Karpas-422 (cell line): ENCODE measurements around the gene SULT1C3. TPM values are rescaled to one million over a fixed set of nuclear protein-coding genes. Genes with fewer than 3 reads are reported as not detected.

ENCODE experiments used
- DNase-seq: peaks from one replicate; pipeline ENCODE4 v3.0.0-alpha.2; 2015
- H2AFZ ChIP-seq: fragments of 200-600 bp; sonication (generic); 2 replicates; pipeline ENCODE4 v1.6.1; 2014; ENCODE audit warnings: antibody characterized with exemption, low read length, mixed read lengths
- H3K27ac ChIP-seq: fragments of 200-600 bp; sonication (generic); 2 replicates; pipeline ENCODE4 v1.5.1; 2014; ENCODE audit warnings: mild to moderate bottlenecking, low read length, moderate library complexity
- H3K27me3 ChIP-seq: fragments of 200-600 bp; sonication (generic); 2 replicates; pipeline ENCODE4 v1.6.1; 2014; ENCODE audit warnings: low read length, mixed read lengths
- H3K36me3 ChIP-seq: fragments of 200-600 bp; sonication (generic); 2 replicates; pipeline ENCODE4 v1.6.1; 2014; ENCODE audit warnings: low read length, mixed read lengths; ENCODE audit not compliant: insufficient read depth
- H3K4me1 ChIP-seq: fragments of 200-600 bp; sonication (generic); 2 replicates; pipeline ENCODE4 v1.6.1; 2014; ENCODE audit warnings: mild to moderate bottlenecking, low read length, mixed read lengths
- H3K4me2 ChIP-seq: fragments of 200-600 bp; sonication (generic); 2 replicates; pipeline ENCODE4 v1.6.1; 2014; ENCODE audit warnings: low read length, low read depth, mild to moderate bottlenecking; ENCODE audit not compliant: poor library complexity, severe bottlenecking
- H3K4me3 ChIP-seq: fragments of 200-600 bp; sonication (generic); 2 replicates; pipeline ENCODE4 v1.5.1; 2014; ENCODE audit warnings: mild to moderate bottlenecking, antibody characterized with exemption, low read length, mixed read lengths
- H3K79me2 ChIP-seq: fragments of 200-600 bp; sonication (generic); 2 replicates; pipeline ENCODE4 v1.6.1; 2014; ENCODE audit warnings: mild to moderate bottlenecking, low read length, mixed read lengths
- H3K9ac ChIP-seq: fragments of 200-600 bp; sonication (generic); 2 replicates; pipeline ENCODE4 v1.6.0; 2014; ENCODE audit warnings: low read length
- H3K9me2 ChIP-seq: fragments of 200-600 bp; sonication (generic), shearing (Covaris generic); replicated peaks from 2 replicates; pipeline ENCODE4 v1.6.0; 2014; ENCODE audit warnings: mild to moderate bottlenecking, low read length, moderate library complexity; ENCODE audit not compliant: insufficient read depth
- H3K9me3 ChIP-seq: fragments of 300-700, 200-600 bp; sonication (generic); 2 replicates; pipeline ENCODE4 v1.6.1; 2014; ENCODE audit warnings: low read length, mixed read lengths
- H4K20me1 ChIP-seq: fragments of 200-600 bp; sonication (generic); 2 replicates; pipeline ENCODE4 v1.6.1; 2014; ENCODE audit warnings: mild to moderate bottlenecking, antibody characterized with exemption, low read length, low read depth; ENCODE audit not compliant: insufficient read depth
- total RNA-seq: library from RNA; depleted of rRNA; stranded (reverse); fragments of >200 nt; shearing (Covaris generic); gene quantifications from 2 replicates; pipeline ENCODE4 v1.2.3, GENCODE V29; 2014; ENCODE audit warnings: low replicate concordance; rRNA removed

Gene SULT1C3
- not detected in 2 replicates for total RNA-seq

DNA sequence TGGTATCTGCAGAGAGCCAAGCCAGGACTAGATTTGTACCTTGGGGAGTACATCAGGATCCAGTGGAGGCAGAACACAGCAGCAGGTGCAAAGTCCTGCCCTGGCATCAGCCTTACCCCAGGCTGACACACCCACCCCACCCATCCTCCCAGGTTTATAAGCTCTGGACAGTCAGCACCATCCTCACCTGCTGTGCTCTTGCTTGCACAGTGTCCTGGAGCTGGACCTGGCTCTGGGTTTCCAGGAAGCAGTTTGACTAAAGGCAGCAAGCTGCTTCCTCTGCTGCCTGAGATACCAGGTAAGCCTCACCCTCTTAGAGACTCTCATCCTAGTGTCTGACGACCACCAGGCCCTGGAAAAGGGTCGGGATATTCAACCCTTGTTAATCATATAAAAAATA is at the start of gene SULT1C3:
Gene SULT1C3 (plus strand): TSS at position 183 of the 400 bp plus-strand sequence. CDS start 7,227 bp downstream, outside the sequence.
- H3K27ac ChIP-seq: no peak within 1 kb of the TSS
- no peak within 1 kb of the TSS for H3K4me2 ChIP-seq
- H3K36me3 ChIP-seq: no peaks in the 10 kb centered on the region
- no peak within 1 kb of the TSS for H3K9ac ChIP-seq
- H4K20me1 ChIP-seq: no peaks in the 10 kb centered on the region
- no peaks in the 10 kb centered on the region for H3K79me2 ChIP-seq
- H3K4me1 ChIP-seq: no peaks in the 10 kb centered on the region
- DNase-seq: no peak
- no peaks in the 10 kb centered on the region for H3K27me3 ChIP-seq
- no peak within 1 kb of the TSS for H2AFZ ChIP-seq
- H3K9me3 ChIP-seq: peaks cover 5% of the 10 kb centered on the region; the same call in 1 of the 2 replicates
- no peak within 1 kb of the TSS for H3K4me3 ChIP-seq
- H3K9me2 ChIP-seq: no peaks in the 10 kb centered on the region; the same call in 1 of the 2 replicates

- no peak overlapping the region for H3K4me2 ChIP-seq
- H3K9me2 ChIP-seq: no peaks in the 10 kb centered on the region
- no peak overlapping the region for H2AFZ ChIP-seq
- DNase-seq: no peak
- no peak overlapping the region for H3K4me3 ChIP-seq
- H3K9me3 ChIP-seq: no peaks in the 10 kb centered on the region
- H3K4me1 ChIP-seq: no peaks in the 10 kb centered on the region
- no peak overlapping the region for H3K9ac ChIP-seq
- H3K79me2 ChIP-seq: no peaks in the 10 kb centered on the region
- H3K27me3 ChIP-seq: no peaks in the 10 kb centered on the region
- no peaks in the 10 kb centered on the region for H3K36me3 ChIP-seq
- no peak overlapping the region for H3K27ac ChIP-seq
- no peaks in the 10 kb centered on the region for H4K20me1 ChIP-seq
Measured at GRCh38 chr2:108193251-108193650, 46.5 kb upstream of the SULT1C3 start.

DNA sequence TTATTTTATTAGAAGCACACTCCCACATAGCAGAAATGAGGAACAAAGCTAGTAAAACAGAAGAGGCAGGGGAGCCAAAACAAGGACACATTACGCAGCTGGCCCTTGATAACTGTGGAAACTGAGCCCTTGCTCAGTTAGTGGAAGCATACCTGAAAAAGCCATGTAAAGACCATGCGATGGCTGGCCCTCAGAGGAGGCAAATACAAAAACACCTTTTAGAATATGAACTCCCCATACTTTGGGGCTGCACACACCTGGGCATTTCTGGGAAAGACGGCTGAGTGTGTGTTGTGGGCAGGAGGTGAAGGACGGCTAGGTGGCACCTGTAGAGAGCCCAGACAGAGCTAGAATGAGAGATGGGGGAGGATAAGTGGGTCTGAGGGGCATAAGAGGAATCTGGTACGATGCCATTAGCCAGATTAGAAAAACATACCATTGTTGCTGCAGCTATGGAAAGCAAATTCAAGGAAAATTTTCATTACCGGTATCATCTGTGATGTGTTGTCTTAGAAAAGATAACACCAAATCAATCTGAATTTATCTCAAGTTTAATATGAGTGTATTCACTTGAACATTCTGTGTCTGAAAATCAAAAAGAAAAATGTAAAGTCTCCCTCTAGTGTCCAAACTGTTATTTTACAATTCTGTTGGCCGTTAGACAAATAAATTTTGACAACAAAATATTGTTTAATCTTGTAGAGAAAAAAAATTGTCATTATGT is 45.2 kb upstream of the SULT1C3 start:
- no peaks in the 10 kb centered on the region for H3K79me2 ChIP-seq

DNA sequence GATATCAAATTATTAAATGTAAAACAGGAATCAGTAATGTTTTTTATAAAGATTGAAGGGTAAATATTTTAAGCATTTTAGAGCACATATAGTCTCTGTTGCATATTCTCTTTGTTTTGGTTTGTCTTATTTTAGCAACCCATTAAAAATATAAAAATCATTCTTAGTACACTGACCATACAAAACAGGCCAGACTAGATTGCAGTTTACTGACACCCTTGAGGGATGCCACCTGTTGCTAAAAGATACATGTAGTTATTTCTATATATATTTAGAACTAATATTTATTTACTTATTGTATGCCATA is 44.7 kb upstream of the SULT1C3 start:
- no peaks in the 10 kb centered on the region for H3K27me3 ChIP-seq
- no peaks in the 10 kb centered on the region for H3K9me3 ChIP-seq
- no peak overlapping the region for H3K4me3 ChIP-seq
- no peaks in the 10 kb centered on the region for H3K4me1 ChIP-seq
- H3K79me2 ChIP-seq: no peaks in the 10 kb centered on the region
- no peak overlapping the region for H3K9ac ChIP-seq
- H3K36me3 ChIP-seq: no peaks in the 10 kb centered on the region
- no peaks in the 10 kb centered on the region for H3K9me2 ChIP-seq
- no peak overlapping the region for H3K4me2 ChIP-seq
- no peak for DNase-seq
- no peak overlapping the region for H2AFZ ChIP-seq
- H4K20me1 ChIP-seq: no peaks in the 10 kb centered on the region
- H3K27ac ChIP-seq: no peak overlapping the region

More for the DNA sequence above, 45.2 kb upstream of the SULT1C3 start:
- Histone ChIP-seq H3K4me3 (no peak overlapping the region), H3K4me2 (no peak overlapping the region), H3K9me3 (no peaks in the 10 kb centered on the region), H3K9ac (no peak overlapping the region), H3K27me3 (no peaks in the 10 kb centered on the region), H3K4me1 (no peaks in the 10 kb centered on the region), H3K36me3 (no peaks in the 10 kb centered on the region), H2AFZ (no peak overlapping the region), H3K9me2 (no peaks in the 10 kb centered on the region), H3K27ac (no peak overlapping the region), H4K20me1 (no peaks in the 10 kb centered on the region)
- no peak for DNase-seq

GRCh38 chr2:108199726-108200125 is 40.0 kb upstream of the SULT1C3 start:
- Histone ChIP-seq H3K36me3 (no peaks in the 10 kb centered on the region), H3K4me2 (no peak overlapping the region), H3K4me3 (no peak overlapping the region), H3K27me3 (no peaks in the 10 kb centered on the region), H3K4me1 (no peaks in the 10 kb centered on the region), H3K9me3 (no peaks in the 10 kb centered on the region), H2AFZ (no peak overlapping the region), H3K79me2 (no peaks in the 10 kb centered on the region), H3K27ac (no peak overlapping the region), H3K9me2 (no peaks in the 10 kb centered on the region), H4K20me1 (no peaks in the 10 kb centered on the region), H3K9ac (no peak overlapping the region)
- no peak for DNase-seq

DNA sequence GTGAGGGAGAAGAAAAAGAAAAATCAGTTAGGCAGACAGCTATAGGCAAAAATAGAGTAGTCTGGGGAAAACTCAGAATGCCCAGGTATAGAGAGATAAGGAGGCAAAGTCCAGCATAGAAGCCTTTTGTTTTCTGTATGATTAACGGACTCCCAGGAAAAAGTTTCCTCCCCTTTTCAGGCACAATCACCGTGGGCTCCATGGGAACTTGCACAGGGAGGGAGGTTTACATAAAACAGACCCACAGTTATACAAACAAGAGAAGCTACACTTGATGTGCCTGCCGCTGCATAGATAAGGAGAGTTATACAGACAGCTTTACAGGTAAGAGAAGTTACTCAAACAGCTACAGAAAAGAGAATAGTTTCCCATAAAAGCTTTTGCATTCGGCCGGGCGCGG is 39.2 kb upstream of the SULT1C3 start:
- no peaks in the 10 kb centered on the region for H4K20me1 ChIP-seq
- no peaks in the 10 kb centered on the region for H3K4me1 ChIP-seq
- H3K27ac ChIP-seq: no peak overlapping the region
- no peaks in the 10 kb centered on the region for H3K79me2 ChIP-seq
- no peaks in the 10 kb centered on the region for H3K9me3 ChIP-seq
- H3K9me2 ChIP-seq: no peaks in the 10 kb centered on the region
- DNase-seq: no peak
- no peak overlapping the region for H3K4me2 ChIP-seq
- no peaks in the 10 kb centered on the region for H3K27me3 ChIP-seq
- no peak overlapping the region for H3K4me3 ChIP-seq
- H2AFZ ChIP-seq: no peak overlapping the region
- no peaks in the 10 kb centered on the region for H3K36me3 ChIP-seq
- H3K9ac ChIP-seq: no peak overlapping the region

GRCh38 chr2:108212671-108213070 is 27.1 kb upstream of the SULT1C3 start:
- H3K4me2 ChIP-seq: no peak overlapping the region
- H3K4me3 ChIP-seq: no peak overlapping the region
- no peaks in the 10 kb centered on the region; the same call in 1 of the 2 replicates for H3K9me2 ChIP-seq
- no peak for DNase-seq
- H3K79me2 ChIP-seq: no peaks in the 10 kb centered on the region
- no peak overlapping the region for H3K9ac ChIP-seq
- no peaks in the 10 kb centered on the region for H3K36me3 ChIP-seq
- H3K9me3 ChIP-seq: no peaks in the 10 kb centered on the region
- H3K4me1 ChIP-seq: no peaks in the 10 kb centered on the region
- no peak overlapping the region for H3K27ac ChIP-seq
- no peaks in the 10 kb centered on the region for H4K20me1 ChIP-seq
- H3K27me3 ChIP-seq: no peaks in the 10 kb centered on the region
- no peak overlapping the region for H2AFZ ChIP-seq

GRCh38 chr2:108215794-108216211 is 24.0 kb upstream of the SULT1C3 start:
- Histone ChIP-seq H3K9ac (no peak overlapping the region), H3K27me3 (no peaks in the 10 kb centered on the region), H3K9me2 (no peaks in the 10 kb centered on the region; the same call in 1 of the 2 replicates), H3K4me2 (no peak overlapping the region), H3K4me3 (no peak overlapping the region), H2AFZ (no peak overlapping the region), H4K20me1 (no peaks in the 10 kb centered on the region), H3K4me1 (no peaks in the 10 kb centered on the region), H3K79me2 (no peaks in the 10 kb centered on the region), H3K36me3 (no peaks in the 10 kb centered on the region), H3K27ac (no peak overlapping the region), H3K9me3 (no peaks in the 10 kb centered on the region)
- DNase-seq: peak; percentile 41
